OCI-LY7 (cell line): ENCODE results near the gene TRMT1. TPM values are rescaled to one million over a fixed set of nuclear protein-coding genes. Genes with fewer than 3 reads are reported as not detected.

Source experiments
- BruUV-seq: library from RNA; stranded (reverse); fragments of 400-500 nt; replicated peaks from 2 replicates; lab custom pipeline; 2021; lab: Mats Ljungman, UMichigan
- CTCF ChIA-PET: fragments of 300-600 bp; sonication (Branson Sonifier 250); formaldehyde crosslinking; loops from one replicate; lab custom pipeline; 2022; ENCODE audit warnings: antibody characterized with exemption; ENCODE audit not compliant: unreplicated experiment; lab: Charles Lee
- POLR2A ChIA-PET: fragments of 300-600 bp; sonication (Branson Sonifier 250); formaldehyde crosslinking; loops from one replicate; lab custom pipeline; 2022; ENCODE audit warnings: antibody characterized with exemption; lab: Charles Lee
- DNase-seq: peaks from one replicate; pipeline ENCODE4 v3.0.0-alpha.2; 2015; ENCODE audit warnings: low spot score
- H2AFZ ChIP-seq: fragments of 200-600 bp; sonication (generic), shearing (Covaris generic); 2 replicates; pipeline ENCODE4 v1.6.1; 2014; ENCODE audit warnings: mild to moderate bottlenecking, antibody characterized with exemption, low read length, moderate library complexity
- H3K27ac ChIP-seq: fragments of 200-600 bp; sonication (generic); 2 replicates; pipeline ENCODE4 v1.5.1; 2014; ENCODE audit warnings: mixed run types, low read depth, mild to moderate bottlenecking, moderate library complexity, low read length, inconsistent platforms; ENCODE audit not compliant: poor library complexity, severe bottlenecking
- H3K36me3 ChIP-seq: fragments of 200-600 bp; sonication (generic); 2 replicates; pipeline ENCODE4 v1.6.1; 2014; ENCODE audit warnings: mild to moderate bottlenecking, antibody characterized with exemption, low read length, moderate library complexity, mixed read lengths; ENCODE audit not compliant: insufficient read depth
- H3K4me1 ChIP-seq: fragments of 200-600 bp; sonication (generic); 2 replicates; pipeline ENCODE4 v1.5.1; 2014; ENCODE audit warnings: mild to moderate bottlenecking, low read length; ENCODE audit not compliant: insufficient read depth, poor library complexity, severe bottlenecking
- H3K4me2 ChIP-seq: fragments of 200-600 bp; sonication (generic); 2 replicates; pipeline ENCODE4 v1.6.1; 2014; ENCODE audit warnings: mild to moderate bottlenecking, low read length
- H3K4me3 ChIP-seq: fragments of 200-600 bp; sonication (generic); 2 replicates; pipeline ENCODE4 v1.5.1; 2014; ENCODE audit warnings: mild to moderate bottlenecking, low read depth, low read length; ENCODE audit not compliant: poor library complexity, severe bottlenecking
- H3K79me2 ChIP-seq: fragments of 200-600 bp; sonication (generic); 2 replicates; pipeline ENCODE4 v1.6.1; 2016; ENCODE audit warnings: low read depth, mild to moderate bottlenecking, low read length, moderate library complexity, mixed read lengths; ENCODE audit not compliant: insufficient read depth
- H3K9me2 ChIP-seq: fragments of 200-600 bp; sonication (generic); 2 replicates; pipeline ENCODE4 v1.6.1; 2016; ENCODE audit warnings: mild to moderate bottlenecking, low read length, mixed read lengths; ENCODE audit not compliant: insufficient read depth
- H3K9me3 ChIP-seq: fragments of 200-600 bp; sonication (generic); 2 replicates; pipeline ENCODE4 v1.6.1; 2014; ENCODE audit warnings: mild to moderate bottlenecking, mixed run types, low read length, mixed read lengths
- H4K20me1 ChIP-seq: fragments of 200-600 bp; sonication (generic); 2 replicates; pipeline ENCODE4 v1.6.1; 2014; ENCODE audit warnings: mild to moderate bottlenecking, antibody characterized with exemption, low read length, moderate library complexity, mixed read lengths; ENCODE audit not compliant: insufficient read depth
- CTCF ChIP-seq: fragments of 200-600 bp; sonication (generic); conservative IDR thresholded peaks from 2 replicates; pipeline ENCODE4 v1.5.1; 2014; ENCODE audit warnings: mild to moderate bottlenecking, antibody characterized with exemption, low read length, moderate library complexity, mixed read lengths
- EZH2phosphoT487 ChIP-seq: fragments of 200-600 bp; sonication (generic); IDR thresholded peaks from 2 replicates; pipeline ENCODE4 v1.6.1; 2018; ENCODE audit warnings: low read depth, borderline replicate concordance, mild to moderate bottlenecking, mixed run types, antibody characterized with exemption, low read length, moderate library complexity, mixed read lengths
- intact Hi-C: fragments of 100-400 bp; cut with micrococcal nuclease; formaldehyde crosslinking; loops from one replicate; pipeline ENCODE4 v1.10.0; 2022; ENCODE audit not compliant: unreplicated experiment
- total RNA-seq, 2 experiments: library from RNA; depleted of rRNA in 1 of 2; stranded (reverse); fragments of >200 nt in 1 of 2; shearing (Covaris generic) in 1 of 2; gene quantifications; 2 replicates each; pipeline ENCODE4 v1.2.3, GENCODE V29; 2014 to 2022

TRMT1 gene
- total RNA-seq, 2 experiments from 2014 or later: 50.4 to 56.8 TPM

DNA sequence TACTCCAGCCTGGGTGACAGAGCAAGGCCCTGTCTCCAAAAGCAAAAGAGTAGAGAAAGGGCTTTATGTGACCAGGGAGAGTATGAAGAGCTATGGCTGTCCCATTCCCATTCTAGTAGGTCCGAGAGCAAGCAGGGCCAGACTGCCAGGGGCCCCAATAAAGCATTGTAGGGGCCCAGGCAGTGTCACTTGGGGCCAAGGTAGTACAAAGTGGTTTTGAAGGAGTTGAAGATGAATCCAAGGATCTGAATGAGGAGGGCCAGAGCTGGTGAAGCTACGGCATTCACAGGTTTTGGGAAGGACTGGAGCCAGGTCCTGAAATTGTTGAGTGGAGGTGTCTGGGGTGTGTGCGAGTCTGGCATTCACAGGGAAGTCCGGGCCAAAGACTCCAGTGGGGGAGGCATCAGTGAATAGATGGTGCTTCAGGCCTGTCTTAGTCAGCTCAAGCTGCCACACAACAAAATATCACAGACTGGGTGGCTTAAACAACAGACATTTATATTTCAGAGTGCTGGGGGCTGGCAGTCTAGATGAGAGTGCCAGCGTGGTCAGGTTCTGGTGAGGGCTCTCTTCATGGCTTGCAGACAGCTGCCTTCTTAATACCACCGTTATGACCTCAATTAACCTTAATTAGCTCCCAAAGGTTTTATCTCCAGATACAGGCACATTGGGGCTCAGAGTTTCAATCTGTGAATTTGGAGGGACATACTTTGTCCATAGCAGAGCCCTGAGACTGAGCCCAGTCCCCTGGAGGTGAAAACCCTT, 11.5 kb upstream of the TRMT1 start:
- CTCF ChIA-PET: no interaction called here
- POLR2A ChIA-PET: interaction anchor here (0.6 to 1.0 kb wide), 2 partner anchors 14 to 25 kb away, joined by 3 to 4 read pairs; no protein-coding TSS in a partner anchor
- Histone ChIP-seq H3K9me2 (no peaks in the 10 kb centered on the region), H3K4me1 (no peaks in the 10 kb centered on the region), H3K9me3 (no peaks in the 10 kb centered on the region), H4K20me1 (peaks cover 3% of the 10 kb centered on the region; the same call in 1 of the 2 replicates), H3K4me2 (no peak overlapping the region), H3K4me3 (no peak overlapping the region), H3K79me2 (peaks cover 13% of the 10 kb centered on the region; the same call in 1 of the 2 replicates), H3K27ac (no peak overlapping the region), H2AFZ (no peak overlapping the region), H3K36me3 (peaks cover 65% of the 10 kb centered on the region)
- TF ChIP-seq CTCF: no peak
- TF ChIP-seq EZH2phosphoT487: no peak
- BruUV-seq: no TSS peak
- intact Hi-C loops: no loop called here
- DNase-seq: no peak

- DNase-seq: no peak
- ChIA-PET CTCF (no interaction called here), POLR2A (interaction anchor here (1.0 kb wide), 1 partner anchor 24 kb away, joined by 3 read pairs; no protein-coding TSS in a partner anchor)
- no peaks in the 10 kb centered on the region for H3K4me1 ChIP-seq
- no peak overlapping the region for H3K27ac ChIP-seq
- peaks cover 67% of the 10 kb centered on the region for H3K36me3 ChIP-seq
- H3K4me2 ChIP-seq: no peak overlapping the region
- no peaks in the 10 kb centered on the region for H3K9me3 ChIP-seq
- no peak overlapping the region for H3K4me3 ChIP-seq
- peaks cover 19% of the 10 kb centered on the region; the same call in 1 of the 2 replicates for H3K79me2 ChIP-seq
- H3K9me2 ChIP-seq: no peaks in the 10 kb centered on the region
- H2AFZ ChIP-seq: no peak overlapping the region
- no TSS peak for BruUV-seq
- intact Hi-C loops: no loop called here
- peaks cover 4% of the 10 kb centered on the region; the same call in 1 of the 2 replicates for H4K20me1 ChIP-seq
- TF ChIP-seq EZH2phosphoT487 (no peak), CTCF (no peak)
Measured at GRCh38 chr19:13127051-13127450, 10.5 kb upstream of the TRMT1 start.
